ENCODE results near the gene TMEM119. TPM values are rescaled to one million over a fixed set of nuclear protein-coding genes. Genes with fewer than 3 reads are reported as not detected.

The TMEM119 gene
- total RNA-seq, 3 donors from 2014 or later: 12.1 to 21.0 (median 12.5) TPM

DNA sequence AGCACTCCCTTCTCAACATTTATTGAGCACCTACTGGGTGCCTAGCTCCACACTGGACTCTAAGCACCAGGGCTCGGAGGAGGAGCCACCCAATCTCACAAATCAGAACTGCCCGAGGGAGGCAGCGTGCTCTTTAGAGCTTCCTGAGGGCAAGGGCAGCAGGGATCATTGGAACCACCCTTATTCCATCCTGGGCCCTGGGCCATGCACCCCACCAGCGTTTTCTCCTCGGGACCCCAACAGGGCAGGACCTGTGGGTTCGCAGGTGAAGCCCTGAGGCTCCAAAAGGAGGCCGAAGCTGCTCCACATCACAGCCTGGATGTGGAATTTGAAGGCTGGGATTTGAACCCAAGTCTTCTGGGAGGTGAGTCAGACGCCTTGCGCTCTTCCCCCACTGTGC lies 15.4 kb downstream of the TMEM119 start:
- Histone ChIP-seq H3K9me3 (no peaks in the 10 kb centered on the region), H3K36me3 (no peaks in the 10 kb centered on the region), H3K27ac (peak overlapping the region in 1 of 2 donors; percentile 76), H3K4me3 (no peak overlapping the region), H3K4me1 (no peaks in the 10 kb centered on the region), H3K27me3 (no peaks in the 10 kb centered on the region)
- TF ChIP-seq POLR2A (IDR thresholded peaks at IDR 0.05) (no peak), POLR2AphosphoS5 (IDR thresholded peaks at IDR 0.05) (no peak)
- TF ChIP-seq, protein P1, sequence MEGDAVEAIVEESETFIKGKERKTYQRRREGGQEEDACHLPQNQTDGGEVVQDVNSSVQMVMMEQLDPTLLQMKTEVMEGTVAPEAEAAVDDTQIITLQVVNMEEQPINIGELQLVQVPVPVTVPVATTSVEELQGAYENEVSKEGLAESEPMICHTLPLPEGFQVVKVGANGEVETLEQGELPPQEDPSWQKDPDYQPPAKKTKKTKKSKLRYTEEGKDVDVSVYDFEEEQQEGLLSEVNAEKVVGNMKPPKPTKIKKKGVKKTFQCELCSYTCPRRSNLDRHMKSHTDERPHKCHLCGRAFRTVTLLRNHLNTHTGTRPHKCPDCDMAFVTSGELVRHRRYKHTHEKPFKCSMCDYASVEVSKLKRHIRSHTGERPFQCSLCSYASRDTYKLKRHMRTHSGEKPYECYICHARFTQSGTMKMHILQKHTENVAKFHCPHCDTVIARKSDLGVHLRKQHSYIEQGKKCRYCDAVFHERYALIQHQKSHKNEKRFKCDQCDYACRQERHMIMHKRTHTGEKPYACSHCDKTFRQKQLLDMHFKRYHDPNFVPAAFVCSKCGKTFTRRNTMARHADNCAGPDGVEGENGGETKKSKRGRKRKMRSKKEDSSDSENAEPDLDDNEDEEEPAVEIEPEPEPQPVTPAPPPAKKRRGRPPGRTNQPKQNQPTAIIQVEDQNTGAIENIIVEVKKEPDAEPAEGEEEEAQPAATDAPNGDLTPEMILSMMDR (IDR thresholded peaks at IDR 0.05): no peak
- DNase-seq (ENCODE audit: low spot score in 2 of 2): no peak
- intact Hi-C loops (cut with DNase I; ENCODE audit: low total_unique reads): no loop called here

DNA sequence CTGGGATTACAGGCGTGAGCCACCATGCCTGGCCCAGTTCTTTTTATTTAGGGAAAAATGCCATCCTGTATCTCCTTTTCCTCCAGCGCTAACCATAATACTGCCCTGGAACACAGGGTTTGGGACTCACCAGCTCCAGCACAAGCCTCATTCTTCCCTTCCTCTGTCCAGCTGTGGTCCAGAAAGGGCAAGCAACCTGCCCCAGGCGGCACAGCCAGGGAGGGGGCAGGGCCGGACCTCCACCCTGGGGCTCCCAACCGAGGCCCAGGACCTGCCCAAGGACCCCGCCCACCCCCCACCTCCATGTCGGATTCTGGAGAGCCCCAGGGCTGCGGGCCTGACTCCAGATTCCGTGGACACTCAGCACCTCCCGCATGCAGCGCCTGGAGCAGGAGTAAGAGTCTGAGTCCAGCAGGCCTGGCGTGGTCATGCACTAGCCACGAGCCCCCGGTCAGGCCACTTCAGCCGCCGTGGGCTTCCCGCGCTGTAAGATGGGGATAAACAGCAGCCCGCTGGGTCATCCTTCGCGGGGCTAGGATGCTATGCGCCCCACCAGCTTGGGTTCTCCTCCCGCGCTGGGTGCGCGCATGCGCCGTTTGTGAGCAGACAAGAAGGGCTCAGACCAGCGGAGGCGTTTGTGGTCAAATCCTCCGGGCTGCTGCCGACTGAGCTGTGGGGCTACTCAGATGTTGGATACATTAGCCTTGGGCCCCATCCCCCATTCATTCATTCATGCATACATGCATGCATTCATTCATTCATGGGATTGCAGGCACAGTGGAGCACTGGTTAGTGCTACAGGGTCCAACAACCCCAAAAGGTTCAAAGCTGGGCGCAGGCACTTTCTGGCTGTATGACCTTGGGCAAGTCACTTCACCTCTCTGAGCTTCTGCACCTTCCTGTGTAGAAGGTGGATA lies 16.3 kb downstream of the TMEM119 start:
- H3K27me3 ChIP-seq: no peaks in the 10 kb centered on the region
- no peak for TF ChIP-seq POLR2AphosphoS5 (IDR thresholded peaks at IDR 0.05)
- intact Hi-C loops (cut with DNase I; ENCODE audit: low total_unique reads): no loop called here
- no peaks in the 10 kb centered on the region for H3K9me3 ChIP-seq
- H3K36me3 ChIP-seq: no peaks in the 10 kb centered on the region
- no peaks in the 10 kb centered on the region for H3K4me1 ChIP-seq
- peak overlapping the region; percentile 52 to 76 for H3K27ac ChIP-seq
- DNase-seq (ENCODE audit: low spot score in 2 of 2): no peak
- H3K4me3 ChIP-seq: no peak overlapping the region

DNA sequence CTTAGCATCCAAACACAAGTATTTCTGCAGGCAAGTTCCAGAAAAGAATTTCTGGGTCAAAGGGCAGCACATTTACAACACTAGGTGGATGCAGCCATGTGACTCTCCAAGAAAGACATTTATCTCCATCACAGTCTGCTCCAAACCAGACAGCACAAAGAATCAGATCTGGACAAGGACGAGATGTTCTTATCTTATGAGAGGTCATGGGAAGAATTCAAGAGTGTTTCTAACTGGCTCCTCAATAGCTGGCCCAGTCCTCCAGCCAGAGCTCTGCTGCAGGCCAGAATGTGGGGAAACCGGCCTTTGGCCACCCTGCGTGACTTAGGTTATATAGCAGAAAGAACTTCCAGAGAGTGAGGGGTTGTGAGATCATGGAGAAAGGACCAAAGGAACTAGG lies 17.4 kb downstream of the TMEM119 start:
- H3K9me3 ChIP-seq: no peaks in the 10 kb centered on the region
- intact Hi-C loops (cut with DNase I; ENCODE audit: low total_unique reads): no loop called here
- H3K36me3 ChIP-seq: no peaks in the 10 kb centered on the region
- no peaks in the 10 kb centered on the region for H3K4me1 ChIP-seq
- no peak overlapping the region for H3K4me3 ChIP-seq
- TF ChIP-seq, protein P1 (IDR thresholded peaks at IDR 0.05): no peak
- TF ChIP-seq POLR2A (IDR thresholded peaks at IDR 0.05) (no peak), POLR2AphosphoS5 (IDR thresholded peaks at IDR 0.05) (peak in 2 of 3 donors; percentile 34 to 82)
- H3K27me3 ChIP-seq: no peaks in the 10 kb centered on the region
- DNase-seq (ENCODE audit: low spot score in 2 of 2): no peak
- H3K27ac ChIP-seq: peak overlapping the region; percentile 1 to 52

DNA sequence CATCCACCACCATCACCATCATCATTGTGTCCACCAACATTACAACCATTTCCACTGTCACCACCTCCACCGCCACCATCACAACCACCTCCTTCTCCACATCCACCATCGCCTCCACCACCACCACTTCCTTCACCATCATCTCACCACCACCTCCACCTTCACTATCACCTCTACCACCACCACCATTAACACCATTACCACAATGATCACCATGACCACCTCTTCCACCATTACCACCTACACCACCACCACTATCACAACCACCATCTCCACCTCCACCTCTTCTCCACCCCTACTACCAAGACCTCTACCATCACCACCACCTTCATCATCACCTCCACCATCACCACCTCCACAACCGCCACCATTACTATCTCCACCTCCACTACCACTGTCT lies 19.1 kb downstream of the TMEM119 start:
- Histone ChIP-seq H3K9me3 (no peaks in the 10 kb centered on the region), H3K27me3 (no peaks in the 10 kb centered on the region), H3K27ac (peak overlapping the region; percentile 22 to 62), H3K36me3 (no peaks in the 10 kb centered on the region), H3K4me1 (no peaks in the 10 kb centered on the region), H3K4me3 (no peak overlapping the region)
- DNase-seq (ENCODE audit: low spot score in 2 of 2): no peak
- intact Hi-C loops (cut with DNase I; ENCODE audit: low total_unique reads): no loop called here
- TF ChIP-seq, protein P1 (IDR thresholded peaks at IDR 0.05): no peak
- TF ChIP-seq POLR2AphosphoS5 (IDR thresholded peaks at IDR 0.05): no peak
- no peak for TF ChIP-seq POLR2A (IDR thresholded peaks at IDR 0.05)

DNA sequence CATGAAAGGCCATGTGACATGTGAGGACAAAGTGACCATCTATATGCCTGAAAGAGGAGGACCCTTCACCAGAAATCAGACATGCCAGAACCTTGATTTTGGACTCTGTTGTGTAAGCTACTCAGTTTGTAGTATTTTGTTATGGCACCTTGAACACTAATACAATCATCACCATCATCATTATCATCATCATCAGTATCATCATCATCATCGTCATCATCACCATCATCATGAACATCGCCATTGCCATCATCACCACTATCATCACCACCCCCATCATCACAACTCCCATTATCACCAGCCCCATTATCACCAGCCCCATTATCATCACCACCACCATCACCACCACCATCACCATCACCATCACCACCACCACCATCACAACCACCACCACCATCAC lies 19.6 kb downstream of the TMEM119 start:
- Histone ChIP-seq H3K4me1 (no peaks in the 10 kb centered on the region), H3K36me3 (no peaks in the 10 kb centered on the region), H3K27me3 (no peaks in the 10 kb centered on the region), H3K27ac (peak overlapping the region in 1 of 2 donors; percentile 62), H3K9me3 (no peaks in the 10 kb centered on the region), H3K4me3 (no peak overlapping the region)
- TF ChIP-seq POLR2AphosphoS5 (IDR thresholded peaks at IDR 0.05): no peak
- no peak for TF ChIP-seq POLR2A (IDR thresholded peaks at IDR 0.05)
- TF ChIP-seq, protein P1 (IDR thresholded peaks at IDR 0.05): no peak
- intact Hi-C loops (cut with DNase I; ENCODE audit: low total_unique reads): no loop called here
- DNase-seq (ENCODE audit: low spot score in 2 of 2): no peak
